Erythroblast (primary cell): ENCODE results near the gene TEAD4.

Source experiments
- DNase-seq, 2 experiments: peaks; one replicate each; lab custom pipeline; 2025; lab: John Stamatoyannopoulos, UW
- GATA1 ChIP-seq: IDR thresholded peaks from 2 replicates; pipeline ENCODE4 v1.6.1; 2011; ENCODE audit warnings: low read depth, mild to moderate bottlenecking, control low read depth, low read length, moderate library complexity
- POLR2A ChIP-seq: IDR thresholded peaks from 2 replicates; pipeline ENCODE4 v1.6.1; 2011; ENCODE audit warnings: mild to moderate bottlenecking, low read length

The TEAD4 gene

DNA sequence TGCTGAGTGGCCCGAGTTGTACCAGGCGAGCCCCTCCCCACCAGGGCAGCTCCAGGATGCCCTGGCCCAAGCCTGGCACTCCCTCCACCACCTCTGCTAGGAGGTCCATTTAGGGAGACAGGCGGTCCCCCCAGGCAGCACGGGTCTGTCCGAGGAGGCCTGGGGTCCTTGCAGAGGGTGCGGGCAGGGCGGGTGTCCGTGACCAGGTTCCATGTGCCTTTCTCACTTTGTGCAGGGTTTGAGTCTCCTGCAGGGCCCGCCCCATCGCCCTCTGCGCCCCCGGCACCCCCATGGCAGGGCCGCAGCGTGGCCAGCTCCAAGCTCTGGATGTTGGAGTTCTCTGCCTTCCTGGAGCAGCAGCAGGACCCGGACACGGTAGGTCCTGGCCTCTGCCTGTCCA, 61.2 kb downstream of the TEAD4 start:
- no peak for DNase-seq
- TF ChIP-seq GATA1 (no peak), POLR2A (no peak)

DNA sequence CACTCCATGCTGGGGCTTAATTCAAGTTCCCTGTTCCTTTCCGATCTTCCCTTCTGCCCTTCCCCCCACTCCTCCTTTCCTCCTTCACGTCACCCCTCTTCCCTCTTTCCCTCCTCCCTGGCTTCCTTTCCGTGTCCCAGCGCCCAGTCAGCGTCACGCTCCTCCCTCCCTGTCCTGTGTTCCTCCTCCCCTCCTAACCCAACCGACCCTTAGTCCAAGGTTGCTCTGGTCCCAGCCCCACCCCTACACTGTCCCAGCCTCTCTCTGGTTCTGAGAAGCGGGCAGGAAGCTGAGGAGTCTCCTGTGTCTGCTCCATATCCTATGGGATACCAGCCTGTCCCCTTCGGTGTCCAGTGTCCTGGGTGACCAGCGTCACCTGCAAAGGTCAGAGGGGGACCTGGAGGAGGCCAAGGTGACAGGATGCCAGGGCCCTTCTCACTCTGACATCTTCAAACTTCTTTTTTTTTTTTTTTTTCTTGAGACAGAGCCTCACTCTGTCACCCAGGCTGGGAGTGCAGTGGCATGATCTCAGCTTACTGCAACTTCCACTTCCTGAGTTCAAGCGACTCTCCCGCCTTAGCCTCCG, 61.7 kb downstream of the TEAD4 start:
- DNase-seq, result no peak
- no peak for TF ChIP-seq GATA1
- TF ChIP-seq POLR2A, result no peak

DNA sequence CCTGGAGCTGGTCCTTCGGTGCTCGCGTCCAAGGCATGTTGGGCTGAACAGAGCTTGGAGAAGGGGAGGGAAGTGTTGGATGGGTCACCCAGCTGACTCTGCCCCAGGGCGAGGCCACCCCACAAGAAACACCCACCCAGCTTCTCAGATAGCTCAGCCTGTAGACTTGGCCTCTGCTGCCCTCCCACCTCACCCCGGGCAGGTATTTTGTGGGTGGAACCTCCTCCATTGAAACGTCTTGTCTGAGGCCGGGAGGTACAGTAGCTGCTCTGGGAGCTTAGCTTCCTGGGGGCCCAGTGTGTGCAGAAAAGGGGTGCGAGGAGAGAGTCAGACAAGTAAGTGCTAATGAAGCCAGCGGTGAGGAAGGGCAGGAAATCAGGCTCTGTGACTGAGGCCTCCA, 63.2 kb downstream of the TEAD4 start:
- TF ChIP-seq GATA1 (no peak), POLR2A (no peak)
- no peak for DNase-seq

DNA sequence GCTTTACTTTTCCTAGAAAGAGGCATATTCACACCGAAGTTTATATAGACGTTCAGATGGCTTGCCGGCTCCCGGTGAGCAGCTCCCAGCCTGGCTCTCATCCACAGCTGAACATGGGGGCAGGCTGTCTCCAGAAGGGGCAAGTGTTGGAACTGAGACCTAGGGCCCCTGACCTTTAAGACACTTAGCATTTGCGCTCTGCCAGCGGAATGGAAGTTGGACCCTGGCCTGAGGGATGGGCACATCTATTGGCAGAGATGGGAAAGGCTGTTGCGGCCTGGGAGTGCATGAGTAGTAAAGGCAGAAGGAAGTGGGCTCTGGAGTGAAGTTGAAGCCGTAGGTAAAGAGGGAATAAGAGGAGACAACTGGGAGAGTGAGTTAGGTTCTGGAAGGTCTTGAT, 63.8 kb downstream of the TEAD4 start:
- no peak for DNase-seq
- TF ChIP-seq POLR2A (no peak), GATA1 (no peak)

DNA sequence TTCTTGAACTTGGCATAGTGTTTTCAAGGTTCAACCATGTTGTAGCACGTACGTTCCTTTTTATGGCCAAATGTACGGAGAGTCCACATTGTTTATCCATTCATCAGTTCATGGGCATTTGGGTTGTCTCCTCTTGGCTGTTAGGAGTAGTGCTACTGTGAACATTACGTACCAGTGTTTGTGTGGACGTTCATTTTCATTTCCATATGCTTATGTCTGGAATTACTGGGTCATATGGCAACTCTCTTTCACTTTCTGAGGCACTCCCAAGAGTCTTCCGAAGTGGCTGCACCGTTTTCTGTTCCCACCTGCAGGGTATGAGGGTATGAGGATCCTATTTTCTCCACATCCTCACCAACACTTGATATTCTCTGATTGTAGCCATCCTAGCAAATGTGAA, 68.9 kb downstream of the TEAD4 start:
- DNase-seq, result no peak
- no peak for TF ChIP-seq GATA1
- no peak for TF ChIP-seq POLR2A

DNA sequence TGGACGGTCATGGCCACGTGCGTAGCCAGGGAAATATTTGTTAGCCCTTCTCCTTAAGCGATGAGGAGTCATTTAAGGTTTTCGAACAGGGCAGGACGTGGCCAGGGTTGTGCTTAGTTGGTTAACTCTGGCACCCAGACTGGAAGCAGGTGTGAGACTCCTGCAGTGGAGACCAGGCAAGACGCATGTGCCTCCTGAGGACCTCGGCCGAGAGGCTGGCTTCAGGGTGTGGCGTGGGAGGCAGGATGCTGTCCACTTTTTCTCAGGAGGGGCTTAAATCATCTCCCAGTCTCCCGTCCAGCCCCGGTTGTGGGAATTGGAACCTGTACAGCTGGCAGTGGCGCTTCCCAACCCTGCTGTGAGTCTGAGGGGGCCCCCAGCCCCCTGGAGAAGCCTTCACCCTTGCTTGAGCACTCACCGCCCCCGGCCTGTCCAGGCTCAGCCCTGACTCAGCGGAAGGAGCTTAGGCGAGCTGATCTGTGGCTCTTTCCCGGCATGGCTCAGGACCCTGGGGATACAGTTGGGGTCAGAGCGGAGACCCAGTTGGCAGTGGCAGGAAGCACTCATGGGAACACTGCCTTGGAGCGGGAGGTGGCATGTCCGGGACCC, 71.7 kb downstream of the TEAD4 start:
- no peak for TF ChIP-seq GATA1
- no peak for TF ChIP-seq POLR2A
- no peak for DNase-seq

DNA sequence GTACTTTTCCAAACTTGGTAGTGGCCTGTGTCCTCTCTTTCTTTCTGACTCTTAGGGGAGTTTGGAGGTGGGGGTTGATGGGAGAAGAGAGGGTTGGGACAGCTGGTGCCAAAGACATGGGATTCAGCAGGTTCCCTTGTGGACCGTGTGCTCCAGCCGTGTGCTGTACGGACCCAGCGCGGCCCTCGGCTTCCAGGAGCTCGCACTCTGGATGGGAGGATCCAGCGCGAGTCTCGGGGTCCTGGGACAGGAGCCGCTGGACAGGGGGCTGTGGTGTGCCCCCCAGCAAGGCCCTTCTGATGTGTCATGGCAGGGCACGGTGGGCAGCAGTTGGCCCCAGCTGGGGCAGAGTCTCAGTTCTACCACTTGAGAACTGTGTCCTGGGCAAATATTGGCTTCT, 73.0 kb downstream of the TEAD4 start:
- no peak for DNase-seq
- TF ChIP-seq GATA1 (no peak), POLR2A (no peak)

DNA sequence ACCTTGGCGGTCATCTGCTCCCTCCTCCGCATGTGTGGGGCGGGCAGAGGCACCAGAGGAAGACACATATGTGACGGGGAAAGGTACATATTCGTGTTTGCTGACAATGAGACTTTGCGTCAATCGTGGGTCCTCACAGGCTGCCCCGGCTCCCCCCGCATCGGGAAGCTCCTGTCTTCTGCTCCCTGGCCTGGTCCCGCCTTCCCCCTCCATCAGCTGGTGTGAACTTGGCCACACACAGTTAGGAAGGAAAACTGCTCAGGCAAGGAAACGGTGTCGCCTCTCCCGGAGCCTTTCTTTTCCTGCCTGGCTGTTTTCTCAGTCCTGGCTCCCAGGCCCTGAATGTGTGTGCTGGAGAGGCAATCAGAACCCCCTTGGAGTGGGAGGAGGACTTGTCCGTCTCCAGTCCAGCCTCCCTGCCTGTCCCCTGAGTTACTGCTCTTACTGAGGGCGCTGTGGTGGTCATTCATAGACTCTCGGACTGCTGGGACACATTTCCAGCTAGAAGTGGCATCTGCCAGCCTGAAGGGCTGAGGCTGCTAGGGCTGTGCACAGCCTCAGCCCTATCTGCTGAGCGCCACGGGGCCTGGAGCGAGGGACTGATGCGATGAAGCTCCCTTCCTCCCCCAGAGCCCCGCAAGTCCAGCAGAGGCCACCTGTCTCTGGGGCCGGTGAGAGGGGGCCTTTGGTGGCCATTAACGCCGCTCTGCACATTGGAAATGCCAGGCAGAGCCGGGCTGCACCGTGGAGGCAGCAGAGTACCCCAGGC, 73.8 kb downstream of the TEAD4 start:
- no peak for DNase-seq

DNA sequence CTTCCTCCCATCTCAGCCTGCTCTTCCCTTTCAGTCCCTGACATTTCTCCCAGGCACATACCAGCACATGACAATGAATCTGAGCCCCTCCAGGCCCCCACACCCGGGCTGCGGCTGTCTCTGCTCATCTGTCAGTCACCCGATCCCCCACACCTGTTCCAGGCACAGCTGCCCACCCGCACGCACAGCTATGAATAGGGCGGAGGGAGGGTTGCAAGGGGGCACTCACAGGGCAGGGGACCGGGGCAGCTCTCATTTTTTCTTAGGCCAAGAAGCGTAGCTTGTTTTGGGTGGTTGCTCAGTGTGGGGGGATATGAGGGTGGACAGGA, 74.3 kb downstream of the TEAD4 start:
- DNase-seq, result no peak
- TF ChIP-seq POLR2A (no peak), GATA1 (no peak)

More for the DNA sequence above, 73.8 kb downstream of the TEAD4 start:
- TF ChIP-seq GATA1 (no peak), POLR2A (no peak)

DNA sequence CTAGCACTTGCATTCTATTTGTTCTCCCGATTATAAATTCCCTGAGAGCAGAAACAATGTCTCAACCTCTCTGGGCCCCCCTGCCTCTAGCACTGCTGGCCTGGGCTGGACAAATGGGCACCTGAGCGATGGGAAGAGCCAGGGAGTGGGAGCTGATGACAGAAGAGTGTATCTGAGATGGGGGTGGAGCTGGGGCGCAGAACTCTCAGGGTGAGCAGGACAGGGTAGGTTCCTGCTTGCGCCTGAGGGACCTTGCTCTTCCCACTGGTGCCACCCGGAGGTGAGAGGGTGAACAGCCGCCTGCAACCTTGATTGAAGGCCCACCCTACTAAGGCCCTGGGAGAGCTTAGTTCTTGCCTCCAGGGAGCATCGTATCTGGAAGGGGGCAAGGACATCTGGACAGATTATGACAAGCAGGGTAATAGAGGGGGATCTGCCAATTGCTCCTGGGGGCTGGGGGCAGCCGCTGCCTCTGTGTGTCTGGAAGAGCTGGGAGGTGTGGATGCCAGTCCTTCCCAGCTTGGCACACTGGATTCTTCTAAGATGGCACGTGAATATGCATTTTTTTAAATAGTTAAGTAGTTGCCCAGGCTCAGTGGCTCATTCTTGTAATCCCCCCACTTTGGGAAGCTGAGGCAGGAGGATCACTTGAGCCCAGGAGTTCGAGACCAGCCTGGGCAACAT, 75.0 kb downstream of the TEAD4 start:
- peak; percentile 51 to 63 for DNase-seq
- no peak for TF ChIP-seq GATA1

DNA sequence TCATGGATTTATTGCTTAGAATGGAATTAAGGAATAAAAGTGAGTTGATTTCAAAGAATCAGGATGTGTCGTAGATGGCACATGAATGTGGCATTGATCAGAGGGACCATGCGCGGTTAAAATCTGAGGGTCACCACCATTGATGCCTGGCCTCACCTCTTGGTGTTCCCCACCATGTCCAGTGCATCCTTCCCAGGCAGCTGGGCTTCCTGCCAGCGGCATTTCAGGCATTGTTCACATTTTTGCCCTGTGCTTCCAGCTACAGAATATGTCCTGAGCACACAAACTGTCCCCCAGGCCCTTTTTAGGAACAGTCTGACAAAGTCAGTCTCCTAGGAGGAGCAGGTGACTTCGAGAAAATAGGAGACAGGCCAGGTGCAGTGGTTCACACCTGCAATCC, 76.0 kb downstream of the TEAD4 start:
- TF ChIP-seq POLR2A (no peak), GATA1 (no peak)
- no peak for DNase-seq

DNA sequence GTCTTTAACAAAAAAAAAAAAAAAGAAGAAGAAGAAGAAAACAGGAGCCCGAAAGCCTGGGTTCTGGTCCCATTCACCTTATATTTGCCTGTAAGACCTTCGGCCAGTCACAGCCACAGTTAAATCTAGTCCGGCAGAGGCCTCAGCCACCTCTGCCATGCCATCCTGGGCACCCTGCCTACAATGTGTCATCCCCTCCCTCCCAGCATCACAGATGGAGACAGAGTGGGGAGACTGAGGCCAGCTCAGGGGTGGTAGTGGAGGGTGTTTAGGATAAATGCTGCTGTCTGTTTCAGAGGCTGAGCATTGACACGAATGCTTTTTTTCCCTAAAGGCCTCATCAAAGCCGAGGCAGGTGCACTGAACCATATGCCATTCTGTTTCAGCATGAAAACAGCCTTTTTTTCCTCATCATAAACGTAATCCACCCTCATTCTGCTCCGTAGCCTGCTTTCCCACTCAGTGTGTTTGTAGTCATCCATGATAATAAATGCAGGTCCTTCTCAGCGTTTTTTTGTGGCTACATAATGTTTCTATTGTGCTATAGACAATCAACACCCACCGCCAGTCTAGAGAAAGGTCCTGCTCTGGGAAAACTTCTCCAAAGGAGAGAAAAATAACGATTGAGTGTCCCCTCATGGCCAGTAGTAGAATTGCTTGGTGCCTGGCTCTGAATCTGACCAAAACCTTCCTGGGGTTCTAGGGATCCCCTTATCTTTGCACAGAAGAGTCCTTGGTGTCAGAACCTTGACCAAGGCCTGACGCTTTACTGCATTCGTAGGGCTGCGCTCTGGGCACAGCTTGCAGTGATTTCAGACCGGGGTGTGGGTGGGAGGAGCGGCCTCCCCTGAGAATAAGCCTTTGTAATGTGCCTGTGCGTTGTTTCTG, 76.9 kb downstream of the TEAD4 start:
- TF ChIP-seq GATA1 (no peak), POLR2A (no peak)
- DNase-seq, result no peak

DNA sequence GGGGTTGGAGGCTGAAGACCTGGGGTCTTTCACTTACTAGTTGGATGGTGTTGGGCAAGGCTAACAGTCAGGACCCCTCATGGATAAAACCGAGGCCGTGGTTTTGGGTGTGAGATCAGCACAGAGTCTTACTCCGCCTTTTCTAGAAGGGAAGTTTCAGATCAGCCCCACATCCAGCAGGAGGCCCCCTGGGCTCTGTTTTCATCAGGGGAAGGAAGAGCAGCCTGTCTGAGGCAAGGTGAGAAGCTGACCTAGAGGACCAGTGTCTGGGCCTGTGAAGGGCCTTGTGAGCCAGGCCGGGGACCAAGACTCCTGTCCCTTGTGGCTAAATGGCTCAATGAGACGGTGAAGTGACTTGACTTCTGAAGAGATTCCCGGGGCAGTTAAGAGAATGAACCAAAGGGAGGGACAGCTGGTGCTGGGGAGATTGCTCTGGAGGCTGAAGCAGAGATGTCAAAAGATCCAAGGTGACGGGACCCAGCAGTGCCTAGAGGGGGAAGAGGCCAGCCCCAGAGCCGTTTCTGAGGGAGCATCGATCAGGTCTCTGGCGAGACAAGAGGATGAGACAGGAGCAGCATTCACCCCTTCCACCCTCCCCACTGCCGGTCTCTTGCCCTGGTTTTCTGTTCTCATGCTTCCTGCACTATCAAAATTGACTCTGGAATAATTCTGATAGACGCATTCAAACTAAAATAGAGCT, 77.9 kb downstream of the TEAD4 start:
- no peak for DNase-seq
- no peak for TF ChIP-seq POLR2A
- TF ChIP-seq GATA1, result no peak

DNA sequence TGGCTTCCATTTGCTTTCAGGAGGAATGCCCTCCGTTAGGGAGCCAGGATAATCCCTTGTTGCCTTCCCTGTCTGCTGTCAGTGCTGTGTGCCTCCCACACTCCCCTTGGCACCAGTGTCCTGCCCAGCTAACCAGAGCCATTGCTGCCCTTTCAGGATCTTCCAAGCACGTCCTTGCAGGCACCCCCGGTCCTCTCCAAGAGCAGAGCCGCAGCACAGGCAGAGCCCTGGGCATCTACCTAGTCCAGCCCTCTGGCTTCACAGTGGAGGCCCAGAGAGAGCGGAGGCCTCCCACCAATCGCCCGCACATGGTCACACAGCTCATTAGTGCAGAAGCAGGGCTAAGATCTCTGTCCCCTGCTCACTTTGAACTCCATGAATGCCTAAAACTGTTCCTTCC, 79.0 kb downstream of the TEAD4 start:
- DNase-seq, result no peak
- TF ChIP-seq POLR2A, result no peak
- no peak for TF ChIP-seq GATA1
